HepG2 (cell line): ENCODE measurements around the gene BBOF1. TPM values are rescaled to one million over a fixed set of nuclear protein-coding genes. Genes with fewer than 3 reads are reported as not detected.
"Not testable (repeated sequence)": the region's sequence is repeated elsewhere in the genome, so short reads cannot be mapped to it uniquely, and the experiment has no call there.

Experiments used
- ATAC-seq: fragments of 200-7000 bp; cut with Tn5 transposase; 3 replicates; pipeline ENCODE4 v1.9.1; 2020; ENCODE audit warnings: mild to moderate bottlenecking, moderate library complexity
- BruUV-seq: library from RNA; stranded (reverse); fragments of 400-500 nt; replicated peaks from 2 replicates; lab custom pipeline; 2021; lab: Mats Ljungman, UMichigan
- CTCF ChIA-PET: fragments of 300-600 bp; formaldehyde crosslinking; extraction: SDS; loops from one replicate; lab custom pipeline; 2021; ENCODE audit warnings: low total read pairs, inconsistent platforms, low intra/inter-chr PET ratio; lab: Yijun Ruan, JAX
- POLR2A ChIA-PET: fragments of 350-600 bp; sonication (Branson Sonifier 250); formaldehyde crosslinking; loops from one replicate; lab custom pipeline; 2020; ENCODE audit warnings: antibody characterized with exemption, inconsistent platforms; lab: Yijun Ruan, JAX
- DNase-seq: peaks from one replicate; pipeline ENCODE4 v3.0.0-alpha.2; 2015; ENCODE audit warnings: low spot score
- FAIRE-seq: peaks from 3 replicates; lab custom pipeline; 2011; peaks lifted over from hg19 to GRCh38; lab: Jason Lieb, UNC
- H2AFZ ChIP-seq: one replicate; pipeline ENCODE4 v1.6.1; 2011; ENCODE audit warnings: low read length, inconsistent platforms
- H3K27ac ChIP-seq: fragments of 300-600 bp; 3 replicates; pipeline ENCODE4 v1.8.0; 2011; ENCODE audit warnings: mixed run types, mild to moderate bottlenecking, mixed read lengths, low read length, inconsistent platforms; ENCODE audit not compliant: insufficient read depth; ENCODE audit errors: extremely low read length
- H3K27me3 ChIP-seq, 2 experiments: fragments of 200-600 bp in 1 of 2; 2 replicates in 1 of 2; 3 replicates in 1 of 2; pipeline versions ENCODE4 v1.6.0 to v1.8.0; 2011; ENCODE audit warnings: low read length in 2 of 2, mild to moderate bottlenecking in 2 of 2, moderate library complexity in 2 of 2, inconsistent platforms in 1 of 2; ENCODE audit not compliant: insufficient read depth in 2 of 2, control insufficient read depth in 1 of 2
- H3K36me3 ChIP-seq, 2 experiments: fragments of 200-600 bp in 1 of 2; replicated peaks in 1 of 2; 2 replicates in 1 of 2; 3 replicates in 1 of 2; pipeline versions ENCODE4 v1.5.1 to v1.8.0; 2011; ENCODE audit warnings: low read length in 2 of 2, inconsistent platforms in 1 of 2; ENCODE audit not compliant: insufficient read depth in 2 of 2, control insufficient read depth in 1 of 2
- H3K4me1 ChIP-seq: 2 replicates; pipeline ENCODE4 v1.5.1; 2012; ENCODE audit warnings: low read length, inconsistent platforms; ENCODE audit not compliant: insufficient read depth
- H3K4me2 ChIP-seq: 2 replicates; pipeline ENCODE4 v1.6.0; 2011; ENCODE audit warnings: low read depth, low read length, inconsistent platforms
- H3K4me3 ChIP-seq, 3 experiments: fragments of 200-600 bp in 1 of 3; sonication (generic), shearing (Covaris generic) in 1 of 3; replicated peaks in 1 of 3; 2 replicates each; pipeline ENCODE4 v1.5.1; 2011 to 2016; ENCODE audit warnings: low read length in 3 of 3, inconsistent platforms in 2 of 3, low read depth in 2 of 3, mild to moderate bottlenecking in 2 of 3, control low read depth in 1 of 3, mixed read lengths in 1 of 3; ENCODE audit not compliant: insufficient read depth in 1 of 3
- H3K79me2 ChIP-seq: one replicate; pipeline ENCODE4 v1.6.1; 2011; ENCODE audit warnings: low read length, inconsistent platforms; ENCODE audit not compliant: insufficient read depth
- H3K9ac ChIP-seq: 2 replicates; pipeline ENCODE4 v1.6.0; 2011; ENCODE audit warnings: mild to moderate bottlenecking, low read depth, low read length, inconsistent platforms; ENCODE audit not compliant: insufficient read depth
- H3K9me3 ChIP-seq: 2 replicates; pipeline ENCODE4 v1.5.1; 2012; ENCODE audit warnings: mild to moderate bottlenecking, low read length
- H4K20me1 ChIP-seq: 2 replicates; pipeline ENCODE4 v1.6.0; 2011; ENCODE audit warnings: inconsistent platforms, mild to moderate bottlenecking, low read length, moderate library complexity; ENCODE audit not compliant: insufficient read depth
- CEBPG ChIP-seq: IDR thresholded peaks from 2 replicates; pipeline ENCODE4 v1.6.1; 2016
- DBP ChIP-seq: sonication (generic); formaldehyde crosslinking; IDR thresholded peaks from 2 replicates; pipeline ENCODE4 v1.4.0; 2020; ENCODE audit warnings: missing genetic modification reagents; ENCODE audit errors: not compliant biosample characterization
- GATAD2A ChIP-seq: IDR thresholded peaks from 2 replicates; pipeline ENCODE4 v1.6.1; 2016
- GFI1 ChIP-seq: sonication (generic); formaldehyde crosslinking; IDR thresholded peaks from 2 replicates; pipeline ENCODE4 v1.5.0; 2020; ENCODE audit warnings: missing genetic modification reagents, mild to moderate bottlenecking, borderline replicate concordance
- HNRNPLL ChIP-seq: fragments of 200-400 bp; formaldehyde crosslinking; IDR thresholded peaks from 2 replicates; pipeline ENCODE4 v1.6.1; 2017; ENCODE audit warnings: mild to moderate bottlenecking, low read depth, low read length; ENCODE audit not compliant: poor library complexity, severe bottlenecking
- PAX8 ChIP-seq: sonication (generic); formaldehyde crosslinking; IDR thresholded peaks from 2 replicates; pipeline ENCODE4 v1.8.0; 2022; ENCODE audit warnings: mild to moderate bottlenecking, missing genetic modification reagents, borderline replicate concordance
- TEAD3 ChIP-seq: optimal IDR thresholded peaks from 2 replicates; pipeline ENCODE3; 2016; ENCODE audit warnings: borderline replicate concordance
- ZNF441 ChIP-seq: sonication (generic); formaldehyde crosslinking; IDR thresholded peaks from 2 replicates; pipeline ENCODE4 v1.7.0; 2021; ENCODE audit warnings: missing genetic modification reagents, borderline replicate concordance
- ZNF460 ChIP-seq: sonication (generic); formaldehyde crosslinking; IDR thresholded peaks from 2 replicates; pipeline ENCODE4 v1.5.1; 2020; ENCODE audit warnings: missing genetic modification reagents, mild to moderate bottlenecking, borderline replicate concordance
- WGBS: methylation state at CpG from one replicate; pipeline ENCODE4 v1.1.6; 2017; ENCODE audit warnings: low lambda C conversion rate; 5-methylcytosine and 5-hydroxymethylcytosine counted together
- in situ Hi-C: cut with HindIII; loops from 2 replicates; pipeline ENCODE4 v1.10.0; 2017; ENCODE audit warnings: low pct_unique_long_range_greater_than_20kb; ENCODE audit not compliant: extremely low pct_ligation_motif_present
- intact Hi-C: fragments of 100-400 bp; cut with micrococcal nuclease; formaldehyde crosslinking; loops from one replicate; pipeline ENCODE4 v1.10.0; 2022; ENCODE audit not compliant: unreplicated experiment
- polyA plus RNA-seq, 8 experiments: library from polyadenylated mRNA; depleted of rRNA in 3 of 8; stranded (reverse) in 7 of 8; unstranded in 1 of 8; fragments of >200 nt; fragmentation: Illumina TruSeq in 4 of 8; extraction: Trizol in 4 of 8; gene quantifications; 2 replicates each; pipeline versions ENCODE4 v1.2.1 to v1.2.3, GENCODE V29; 2011 to 2016; ENCODE audit warnings: low read depth in 4 of 8, missing spikeins in 1 of 8, mixed read lengths in 1 of 8; ENCODE audit not compliant: insufficient read depth in 1 of 8
- total RNA-seq, 5 experiments: library from RNA; depleted of rRNA; stranded (reverse); fragments of >200 nt; fragmentation: Illumina TruSeq; extraction: Trizol; gene quantifications; 2 replicates each; pipeline ENCODE4 v1.2.3, GENCODE V29; 2016; ENCODE audit warnings: low read depth in 1 of 5
- TF ChIP-seq, protein P1 (sequence below): IDR thresholded peaks from 2 replicates; pipeline ENCODE4 v1.6.1; 2016; ENCODE audit warnings: mild to moderate bottlenecking
- TF ChIP-seq, protein P2 (sequence below): sonication (generic); formaldehyde crosslinking; IDR thresholded peaks from 2 replicates; pipeline ENCODE4 v1.5.0; 2020; ENCODE audit warnings: mild to moderate bottlenecking, missing genetic modification reagents

Gene BBOF1
- total and polyA plus RNA-seq, 2 of the 13 experiments (the other 11 are each of a cell fraction or from before 2014, with no cell fraction given), result 1.6 to 2.3 TPM

DNA sequence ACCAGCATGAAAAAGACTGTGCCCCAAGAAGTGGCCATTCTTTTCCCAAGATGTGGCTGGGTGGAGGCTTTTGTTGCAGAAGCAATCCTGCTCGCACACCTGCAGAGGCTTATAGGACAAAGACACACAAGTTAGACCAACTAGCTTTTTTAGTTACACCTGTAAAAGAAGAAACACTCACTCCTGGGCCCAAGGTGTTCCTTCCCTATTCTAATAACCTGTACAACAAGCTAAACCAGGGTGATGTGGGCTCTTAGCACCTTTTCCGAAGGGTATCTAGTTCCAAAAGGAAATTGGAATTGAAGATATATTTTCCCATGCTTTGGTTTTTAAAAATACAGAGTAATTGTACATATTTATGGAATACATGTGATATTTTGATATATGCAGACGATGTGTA is 31.1 kb upstream of the BBOF1 start:
- in situ Hi-C loops, result no loop called here
- H3K36me3 ChIP-seq, result peaks cover 7 to 29% of the 10 kb centered on the region in 2 experiments
- no peak overlapping the region for H3K9ac ChIP-seq
- H3K4me2 ChIP-seq, result no peak overlapping the region
- H4K20me1 ChIP-seq, result no peaks in the 10 kb centered on the region
- no peak for ATAC-seq
- peaks cover 7% of the 10 kb centered on the region for H3K79me2 ChIP-seq
- FAIRE-seq, result no peak
- peaks cover 47% of the 10 kb centered on the region for H3K4me1 ChIP-seq
- H3K27ac ChIP-seq, result peak overlapping the region; percentile 16
- WGBS, result 92% methylated on average over 3 of the region's 3 CpGs
- no peak overlapping the region for H3K4me3 ChIP-seq
- no TSS peak for BruUV-seq
- no peaks in the 10 kb centered on the region for H3K27me3 ChIP-seq
- POLR2A ChIA-PET, result interaction anchor here (0.9 to 2.2 kb wide), 2 partner anchors 9 to 34 kb away, joined by 3 to 14 read pairs; no protein-coding TSS in a partner anchor
- no peak overlapping the region for H2AFZ ChIP-seq
- DNase-seq, result no peak
- TF ChIP-seq HNRNPLL, result no peak
- TF ChIP-seq DBP (CRISPR knock-in tag), result no peak
- no peak for TF ChIP-seq PAX8
- no peaks in the 10 kb centered on the region for H3K9me3 ChIP-seq
- CTCF ChIA-PET, result no interaction called here
- intact Hi-C loops, result no loop called here

DNA sequence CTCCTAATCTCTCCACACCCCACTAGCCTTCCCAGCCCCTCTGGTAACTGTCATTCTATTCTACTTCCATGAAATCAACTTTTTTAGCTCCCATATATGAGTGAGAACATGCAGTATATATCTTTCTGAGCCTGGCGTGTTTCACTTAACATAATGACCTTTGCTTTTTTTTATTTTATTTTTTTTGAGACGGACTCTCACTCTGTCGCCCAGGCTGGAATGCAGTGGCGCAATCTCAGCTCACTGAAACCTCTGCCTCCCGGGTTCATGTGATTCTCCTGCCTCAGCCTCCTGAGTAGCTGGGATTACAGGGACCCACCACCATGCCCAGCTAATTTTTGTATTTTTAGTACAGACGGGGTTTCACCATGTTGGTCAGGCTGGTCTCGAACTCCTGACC is 30.5 kb upstream of the BBOF1 start:
- FAIRE-seq, H2AFZ ChIP-seq, H3K4me2 ChIP-seq, ATAC-seq, H3K4me3 ChIP-seq, H3K9ac ChIP-seq, H3K9me3 ChIP-seq, in situ Hi-C loops, DNase-seq, H3K79me2 ChIP-seq, H3K27ac ChIP-seq, H3K27me3 ChIP-seq, H4K20me1 ChIP-seq, BruUV-seq, CTCF ChIA-PET, intact Hi-C loops: not testable (repeated sequence)
- TF ChIP-seq, protein P1, sequence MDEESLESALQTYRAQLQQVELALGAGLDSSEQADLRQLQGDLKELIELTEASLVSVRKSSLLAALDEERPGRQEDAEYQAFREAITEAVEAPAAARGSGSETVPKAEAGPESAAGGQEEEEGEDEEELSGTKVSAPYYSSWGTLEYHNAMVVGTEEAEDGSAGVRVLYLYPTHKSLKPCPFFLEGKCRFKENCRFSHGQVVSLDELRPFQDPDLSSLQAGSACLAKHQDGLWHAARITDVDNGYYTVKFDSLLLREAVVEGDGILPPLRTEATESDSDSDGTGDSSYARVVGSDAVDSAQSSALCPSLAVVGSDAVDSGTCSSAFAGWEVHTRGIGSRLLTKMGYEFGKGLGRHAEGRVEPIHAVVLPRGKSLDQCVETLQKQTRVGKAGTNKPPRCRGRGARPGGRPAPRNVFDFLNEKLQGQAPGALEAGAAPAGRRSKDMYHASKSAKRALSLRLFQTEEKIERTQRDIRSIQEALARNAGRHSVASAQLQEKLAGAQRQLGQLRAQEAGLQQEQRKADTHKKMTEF (CRISPR knock-in tag), result peak; percentile 41; the same call in 1 of the 2 replicates
- TF ChIP-seq, protein P2, sequence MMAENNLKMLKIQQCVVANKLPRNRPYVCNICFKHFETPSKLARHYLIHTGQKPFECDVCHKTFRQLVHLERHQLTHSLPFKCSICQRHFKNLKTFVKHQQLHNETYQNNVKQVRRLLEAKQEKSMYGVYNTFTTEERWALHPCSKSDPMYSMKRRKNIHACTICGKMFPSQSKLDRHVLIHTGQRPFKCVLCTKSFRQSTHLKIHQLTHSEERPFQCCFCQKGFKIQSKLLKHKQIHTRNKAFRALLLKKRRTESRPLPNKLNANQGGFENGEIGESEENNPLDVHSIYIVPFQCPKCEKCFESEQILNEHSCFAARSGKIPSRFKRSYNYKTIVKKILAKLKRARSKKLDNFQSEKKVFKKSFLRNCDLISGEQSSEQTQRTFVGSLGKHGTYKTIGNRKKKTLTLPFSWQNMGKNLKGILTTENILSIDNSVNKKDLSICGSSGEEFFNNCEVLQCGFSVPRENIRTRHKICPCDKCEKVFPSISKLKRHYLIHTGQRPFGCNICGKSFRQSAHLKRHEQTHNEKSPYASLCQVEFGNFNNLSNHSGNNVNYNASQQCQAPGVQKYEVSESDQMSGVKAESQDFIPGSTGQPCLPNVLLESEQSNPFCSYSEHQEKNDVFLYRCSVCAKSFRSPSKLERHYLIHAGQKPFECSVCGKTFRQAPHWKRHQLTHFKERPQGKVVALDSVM, result peak; percentile 83
- peak; percentile 74 for TF ChIP-seq TEAD3
- peak; percentile 61 for TF ChIP-seq CEBPG (CRISPR knock-in tag)
- 0 out of 2 replicates have a peak, but pooled peaks have one; percentile 36 for TF ChIP-seq GFI1 (CRISPR knock-in tag)
- 0 out of 2 replicates have a peak, but pooled peaks have one; percentile 40 for TF ChIP-seq GATAD2A
- peak; percentile 30; the same call in 1 of the 2 replicates for TF ChIP-seq ZNF460
- 0 out of 2 replicates have a peak, but pooled peaks have one; percentile 39 for TF ChIP-seq ZNF441 (CRISPR knock-in tag)
- peaks cover 7 to 28% of the 10 kb centered on the region in 2 experiments for H3K36me3 ChIP-seq
- POLR2A ChIA-PET, result interaction anchor here (0.7 to 2.2 kb wide), 3 partner anchors 8 to 102 kb away, joined by 3 to 14 read pairs (median 3); partner anchors contain the start of gene ZNF410
- H3K4me1 ChIP-seq, result peaks cover 53% of the 10 kb centered on the region
- 67% methylated on average over 7 of the region's 7 CpGs for WGBS
